ENCODE measurements around the gene CEL.

Gene CEL

DNA sequence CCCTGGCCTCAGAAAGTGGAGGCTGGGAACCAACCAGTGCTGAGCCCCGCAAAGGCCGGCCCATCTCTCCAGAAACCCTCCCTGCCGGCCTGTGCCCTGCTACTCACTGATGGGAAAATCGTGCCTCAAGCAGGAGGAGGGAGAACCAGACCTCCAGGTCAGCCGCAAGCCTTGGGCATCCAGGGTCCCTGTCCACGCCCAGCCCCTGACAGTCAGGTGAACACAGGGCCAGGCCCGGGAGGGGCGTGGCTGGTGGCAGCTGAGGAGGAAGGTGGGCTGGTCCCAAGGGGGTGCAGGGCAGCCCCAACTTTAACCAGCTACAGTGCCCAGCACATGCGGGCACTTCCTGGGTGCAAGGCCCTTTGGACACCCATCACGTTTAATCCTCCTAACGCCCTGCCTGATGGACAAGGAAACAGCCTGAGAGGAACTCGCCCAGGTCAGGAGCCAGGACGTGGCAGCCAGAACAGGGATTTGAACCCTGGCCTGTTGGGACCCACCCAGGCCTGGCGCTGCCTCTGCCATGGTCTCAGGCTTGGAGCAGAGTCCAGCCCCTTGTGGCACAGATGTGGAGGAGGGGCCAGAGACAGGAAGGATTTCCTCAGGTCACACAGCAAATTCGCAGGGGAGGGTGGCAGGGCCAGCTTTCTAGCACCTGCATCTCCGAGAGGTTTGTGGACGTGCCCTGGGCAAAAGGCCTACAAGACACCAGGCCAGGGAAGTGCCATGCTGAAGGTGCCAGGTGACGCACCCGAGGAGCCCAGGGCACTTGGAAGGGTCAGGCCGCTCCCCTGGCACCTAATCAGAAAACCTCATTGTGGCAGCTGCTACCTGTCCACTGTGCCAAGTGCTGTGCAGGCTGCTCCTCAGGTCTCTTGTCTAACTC is 54.8 kb downstream of the CEL start (continued):
- TF ChIP-seq ZNF501 (tag by site-specific recombination; IDR thresholded peaks at IDR 0.05): no peak

DNA sequence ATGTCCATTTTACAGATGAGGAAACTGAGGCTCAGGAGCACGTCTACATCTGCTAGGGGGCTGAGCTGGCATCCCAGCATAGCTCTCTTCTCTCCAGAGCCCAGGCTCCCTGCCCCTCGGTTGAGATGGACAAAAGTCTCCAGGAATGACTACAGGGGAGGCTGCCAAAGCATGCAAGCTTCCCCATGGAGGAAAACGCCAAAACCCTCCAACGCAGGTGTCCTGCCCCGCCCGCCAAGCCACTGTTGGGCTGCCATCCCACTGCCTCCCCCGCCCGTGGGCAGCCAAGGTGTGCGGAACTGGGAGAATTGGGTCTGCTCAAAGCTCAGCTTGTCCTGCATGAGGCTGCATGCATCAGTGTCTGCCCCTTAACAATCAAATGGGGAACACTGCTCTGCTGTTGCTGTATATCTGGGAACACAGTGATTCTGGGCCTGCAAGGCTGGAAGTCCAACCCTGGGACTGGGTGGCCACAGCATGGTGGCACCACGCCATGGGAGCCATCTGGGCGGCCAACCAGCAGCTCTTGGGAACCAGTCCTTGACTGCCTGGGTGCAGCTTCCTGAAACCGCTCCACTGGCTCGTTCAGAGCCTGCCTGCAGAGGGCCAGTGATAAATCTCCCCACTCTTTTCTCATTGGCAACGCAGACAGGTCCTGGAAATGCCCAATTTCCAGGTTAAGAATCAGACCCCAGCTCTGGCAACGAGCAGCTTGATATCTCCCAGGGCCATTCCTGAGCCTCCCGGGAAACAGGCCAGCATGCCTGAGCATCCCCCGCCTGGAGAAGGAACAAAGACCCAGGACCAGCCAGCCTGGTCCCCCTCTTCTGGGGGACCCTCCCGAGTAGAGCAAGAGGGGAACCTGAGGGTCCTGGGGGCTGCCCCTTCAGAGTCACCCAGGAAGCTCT is 55.7 kb downstream of the CEL start:
- Histone ChIP-seq H3K4me3 (ENCODE audit: low read depth, low read length) (no peak overlapping the region), H3K27ac (ENCODE audit: extremely low read depth, low read depth, low read length) (no peak overlapping the region), H3K36me3 (ENCODE audit: control insufficient read depth in 2 of 2, insufficient read depth in 1 of 2, low read length in 2 of 2) (peaks cover 0 to 16% of the 10 kb centered on the region in 2 experiments; a peak in 1 of 3 replicates), H3K9me3 (ENCODE audit: control insufficient read depth, insufficient read depth, low read depth, low read length) (no peaks in the 10 kb centered on the region), H3K4me1 (ENCODE audit: control insufficient read depth, insufficient read depth, low read length) (peaks cover 14% of the 10 kb centered on the region)
- CTCF ChIA-PET: interaction anchor here (0.6 to 22.4 kb wide), 7 partner anchors 15 to 824 kb away, joined by 3 to 342 read pairs (median 13); no protein-coding TSS in a partner anchor
- POLR2A ChIA-PET: interaction anchor here (0.7 to 4.0 kb wide), 5 partner anchors 9 to 88 kb away, joined by 3 to 24 read pairs (median 9); partner anchors contain the start of gene GTF3C5
- TF ChIP-seq, protein P1, sequence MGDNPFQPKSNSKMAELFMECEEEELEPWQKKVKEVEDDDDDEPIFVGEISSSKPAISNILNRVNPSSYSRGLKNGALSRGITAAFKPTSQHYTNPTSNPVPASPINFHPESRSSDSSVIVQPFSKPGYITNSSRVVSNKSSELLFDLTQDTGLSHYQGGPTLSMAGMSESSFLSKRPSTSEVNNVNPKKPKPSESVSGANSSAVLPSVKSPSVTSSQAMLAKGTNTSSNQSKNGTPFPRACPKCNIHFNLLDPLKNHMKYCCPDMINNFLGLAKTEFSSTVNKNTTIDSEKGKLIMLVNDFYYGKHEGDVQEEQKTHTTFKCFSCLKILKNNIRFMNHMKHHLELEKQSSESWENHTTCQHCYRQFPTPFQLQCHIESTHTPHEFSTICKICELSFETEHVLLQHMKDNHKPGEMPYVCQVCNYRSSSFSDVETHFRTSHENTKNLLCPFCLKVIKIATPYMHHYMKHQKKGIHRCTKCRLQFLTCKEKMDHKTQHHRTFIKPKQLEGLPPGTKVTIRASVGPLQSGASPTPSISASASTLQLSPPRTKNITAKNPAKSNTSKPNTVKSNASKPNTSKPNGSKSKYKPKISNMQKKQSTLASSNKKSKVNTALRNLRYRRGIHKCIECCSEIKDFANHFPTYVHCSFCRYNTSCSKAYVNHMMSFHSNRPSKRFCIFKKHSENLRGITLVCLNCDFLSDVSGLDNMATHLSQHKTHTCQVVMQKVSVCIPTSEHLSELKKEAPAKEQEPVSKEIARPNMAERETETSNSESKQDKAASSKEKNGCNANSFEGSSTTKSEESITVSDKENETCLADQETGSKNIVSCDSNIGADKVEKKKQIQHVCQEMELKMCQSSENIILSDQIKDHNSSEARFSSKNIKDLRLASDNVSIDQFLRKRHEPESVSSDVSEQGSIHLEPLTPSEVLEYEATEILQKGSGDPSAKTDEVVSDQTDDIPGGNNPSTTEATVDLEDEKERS (tag by site-specific recombination; IDR thresholded peaks at IDR 0.05): no peak
- no peak for TF ChIP-seq ZNF37A (tag by site-specific recombination; IDR thresholded peaks at IDR 0.05)
- no peak for TF ChIP-seq SCRT2 (tag by site-specific recombination; IDR thresholded peaks at IDR 0.05)
- TF ChIP-seq, protein P2, sequence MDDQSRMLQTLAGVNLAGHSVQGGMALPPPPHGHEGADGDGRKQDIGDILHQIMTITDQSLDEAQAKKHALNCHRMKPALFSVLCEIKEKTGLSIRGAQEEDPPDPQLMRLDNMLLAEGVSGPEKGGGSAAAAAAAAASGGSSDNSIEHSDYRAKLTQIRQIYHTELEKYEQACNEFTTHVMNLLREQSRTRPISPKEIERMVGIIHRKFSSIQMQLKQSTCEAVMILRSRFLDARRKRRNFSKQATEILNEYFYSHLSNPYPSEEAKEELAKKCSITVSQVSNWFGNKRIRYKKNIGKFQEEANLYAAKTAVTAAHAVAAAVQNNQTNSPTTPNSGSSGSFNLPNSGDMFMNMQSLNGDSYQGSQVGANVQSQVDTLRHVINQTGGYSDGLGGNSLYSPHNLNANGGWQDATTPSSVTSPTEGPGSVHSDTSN (CRISPR knock-in tag; IDR thresholded peaks at IDR 0.05): no peak
- TF ChIP-seq, protein P3, sequence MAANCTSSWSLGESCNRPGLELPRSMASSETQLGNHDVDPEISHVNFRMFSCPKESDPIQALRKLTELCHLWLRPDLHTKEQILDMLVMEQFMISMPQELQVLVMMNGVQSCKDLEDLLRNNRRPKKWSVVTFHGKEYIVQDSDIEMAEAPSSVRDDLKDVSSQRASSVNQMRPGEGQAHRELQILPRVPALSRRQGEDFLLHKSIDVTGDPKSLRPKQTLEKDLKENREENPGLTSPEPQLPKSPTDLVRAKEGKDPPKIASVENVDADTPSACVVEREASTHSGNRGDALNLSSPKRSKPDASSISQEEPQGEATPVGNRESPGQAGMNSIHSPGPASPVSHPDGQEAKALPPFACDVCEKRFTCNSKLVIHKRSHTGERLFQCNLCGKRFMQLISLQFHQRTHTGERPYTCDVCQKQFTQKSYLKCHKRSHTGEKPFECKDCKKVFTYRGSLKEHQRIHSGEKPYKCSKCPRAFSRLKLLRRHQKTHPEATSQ (tag by site-specific recombination; IDR thresholded peaks at IDR 0.05): no peak
- no peak for TF ChIP-seq GFI1B (tag by site-specific recombination; IDR thresholded peaks at IDR 0.05)
- TF ChIP-seq ZNF529 (tag by site-specific recombination; IDR thresholded peaks at IDR 0.05; ENCODE audit: insufficient replicate concordance): no peak
- TF ChIP-seq, protein P4, sequence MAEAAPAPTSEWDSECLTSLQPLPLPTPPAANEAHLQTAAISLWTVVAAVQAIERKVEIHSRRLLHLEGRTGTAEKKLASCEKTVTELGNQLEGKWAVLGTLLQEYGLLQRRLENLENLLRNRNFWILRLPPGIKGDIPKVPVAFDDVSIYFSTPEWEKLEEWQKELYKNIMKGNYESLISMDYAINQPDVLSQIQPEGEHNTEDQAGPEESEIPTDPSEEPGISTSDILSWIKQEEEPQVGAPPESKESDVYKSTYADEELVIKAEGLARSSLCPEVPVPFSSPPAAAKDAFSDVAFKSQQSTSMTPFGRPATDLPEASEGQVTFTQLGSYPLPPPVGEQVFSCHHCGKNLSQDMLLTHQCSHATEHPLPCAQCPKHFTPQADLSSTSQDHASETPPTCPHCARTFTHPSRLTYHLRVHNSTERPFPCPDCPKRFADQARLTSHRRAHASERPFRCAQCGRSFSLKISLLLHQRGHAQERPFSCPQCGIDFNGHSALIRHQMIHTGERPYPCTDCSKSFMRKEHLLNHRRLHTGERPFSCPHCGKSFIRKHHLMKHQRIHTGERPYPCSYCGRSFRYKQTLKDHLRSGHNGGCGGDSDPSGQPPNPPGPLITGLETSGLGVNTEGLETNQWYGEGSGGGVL (tag by site-specific recombination; IDR thresholded peaks at IDR 0.05): no peak
- TF ChIP-seq ZNF155 (tag by site-specific recombination; IDR thresholded peaks at IDR 0.05): no peak
- no peak for TF ChIP-seq ZNF132 (tag by site-specific recombination; IDR thresholded peaks at IDR 0.05; ENCODE audit: borderline replicate concordance)
- TF ChIP-seq, protein P5, sequence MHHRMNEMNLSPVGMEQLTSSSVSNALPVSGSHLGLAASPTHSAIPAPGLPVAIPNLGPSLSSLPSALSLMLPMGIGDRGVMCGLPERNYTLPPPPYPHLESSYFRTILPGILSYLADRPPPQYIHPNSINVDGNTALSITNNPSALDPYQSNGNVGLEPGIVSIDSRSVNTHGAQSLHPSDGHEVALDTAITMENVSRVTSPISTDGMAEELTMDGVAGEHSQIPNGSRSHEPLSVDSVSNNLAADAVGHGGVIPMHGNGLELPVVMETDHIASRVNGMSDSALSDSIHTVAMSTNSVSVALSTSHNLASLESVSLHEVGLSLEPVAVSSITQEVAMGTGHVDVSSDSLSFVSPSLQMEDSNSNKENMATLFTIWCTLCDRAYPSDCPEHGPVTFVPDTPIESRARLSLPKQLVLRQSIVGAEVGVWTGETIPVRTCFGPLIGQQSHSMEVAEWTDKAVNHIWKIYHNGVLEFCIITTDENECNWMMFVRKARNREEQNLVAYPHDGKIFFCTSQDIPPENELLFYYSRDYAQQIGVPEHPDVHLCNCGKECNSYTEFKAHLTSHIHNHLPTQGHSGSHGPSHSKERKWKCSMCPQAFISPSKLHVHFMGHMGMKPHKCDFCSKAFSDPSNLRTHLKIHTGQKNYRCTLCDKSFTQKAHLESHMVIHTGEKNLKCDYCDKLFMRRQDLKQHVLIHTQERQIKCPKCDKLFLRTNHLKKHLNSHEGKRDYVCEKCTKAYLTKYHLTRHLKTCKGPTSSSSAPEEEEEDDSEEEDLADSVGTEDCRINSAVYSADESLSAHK (tag by site-specific recombination; IDR thresholded peaks at IDR 0.05): no peak
- TF ChIP-seq ZBTB20 (tag by site-specific recombination; IDR thresholded peaks at IDR 0.05): no peak
- TF ChIP-seq YY1 (tag by site-specific recombination; IDR thresholded peaks at IDR 0.05): no peak

Measured in HEK293 (cell line).